Measurements from ENCODE around the gene DAB2.

Gene DAB2

DNA sequence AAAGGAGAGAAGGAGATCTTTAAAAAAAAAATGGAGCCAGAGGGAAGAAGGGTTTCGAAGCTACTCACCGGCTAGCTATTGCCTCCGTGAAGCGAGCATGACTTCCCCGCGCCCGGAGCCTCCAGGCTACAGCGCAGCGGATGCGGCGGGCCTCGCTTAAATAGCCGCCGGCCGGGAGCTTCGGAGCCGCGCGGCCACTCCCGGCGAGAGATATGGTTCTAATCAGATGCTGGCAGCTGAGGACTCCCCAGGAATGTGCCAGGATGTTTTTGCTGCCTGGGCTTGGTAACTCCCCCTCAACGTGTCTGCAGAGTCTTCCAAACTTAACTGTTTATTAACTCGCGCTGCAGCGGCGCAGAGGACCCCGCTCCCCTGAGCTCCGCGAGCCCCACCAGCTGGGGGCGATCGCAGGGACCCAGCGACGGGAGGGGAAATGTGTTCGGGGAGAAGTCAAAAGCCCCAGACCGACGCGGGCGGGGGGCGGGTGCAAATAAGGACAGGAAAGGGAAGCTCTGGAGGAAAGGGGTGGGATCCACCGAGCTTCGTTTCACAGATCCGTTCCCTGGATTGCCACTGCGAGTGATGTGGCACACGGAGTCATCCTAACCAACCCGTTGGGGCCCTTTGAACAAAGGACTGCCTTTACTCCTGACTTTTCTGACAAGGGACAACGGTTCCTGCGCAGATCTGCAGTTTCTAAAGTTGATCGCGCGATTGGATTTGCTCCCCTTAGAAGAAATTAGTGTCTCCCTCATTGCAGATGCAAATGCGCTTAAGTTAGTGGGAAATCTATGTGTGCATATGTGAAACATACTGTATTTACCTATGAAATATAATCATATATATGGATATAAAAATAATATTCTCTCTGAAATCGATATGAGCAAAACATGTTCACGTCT is at the start of gene DAB2:
DAB2 (minus strand) TSS at position 245 of the 902 bp plus-strand sequence. CDS start 30,660 bp downstream, outside the sequence.
- DNase-seq, result peak; percentile 33

DNA sequence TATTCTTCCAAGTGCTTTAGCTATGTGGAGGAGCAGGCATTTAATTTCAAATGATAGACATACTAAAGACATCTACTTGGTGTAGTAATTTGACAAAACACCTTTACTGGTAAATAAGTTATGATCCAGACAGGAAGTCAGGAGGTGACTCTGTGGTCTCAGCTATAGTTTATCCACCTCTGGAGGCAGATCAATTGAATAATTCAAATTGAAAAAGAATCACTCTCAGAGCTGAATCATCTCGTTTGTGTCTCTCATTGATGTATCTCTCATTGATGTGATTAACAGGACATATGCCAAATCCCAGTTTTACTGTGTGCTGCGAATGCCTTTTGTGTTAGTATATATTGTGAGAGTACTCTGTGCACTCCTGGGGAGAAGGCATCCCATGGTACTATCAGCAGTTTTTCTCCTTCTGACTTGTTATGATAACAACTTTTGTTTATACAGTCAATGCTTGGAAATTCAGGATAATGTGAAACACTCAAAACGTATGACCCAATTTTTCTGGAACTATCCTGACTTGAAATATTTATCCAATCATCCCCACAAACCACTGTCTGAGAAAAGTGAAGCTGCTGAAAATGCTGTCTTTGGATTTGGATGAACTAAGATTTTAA is 48.5 kb upstream of the DAB2 start:
- no peak for DNase-seq

DNA sequence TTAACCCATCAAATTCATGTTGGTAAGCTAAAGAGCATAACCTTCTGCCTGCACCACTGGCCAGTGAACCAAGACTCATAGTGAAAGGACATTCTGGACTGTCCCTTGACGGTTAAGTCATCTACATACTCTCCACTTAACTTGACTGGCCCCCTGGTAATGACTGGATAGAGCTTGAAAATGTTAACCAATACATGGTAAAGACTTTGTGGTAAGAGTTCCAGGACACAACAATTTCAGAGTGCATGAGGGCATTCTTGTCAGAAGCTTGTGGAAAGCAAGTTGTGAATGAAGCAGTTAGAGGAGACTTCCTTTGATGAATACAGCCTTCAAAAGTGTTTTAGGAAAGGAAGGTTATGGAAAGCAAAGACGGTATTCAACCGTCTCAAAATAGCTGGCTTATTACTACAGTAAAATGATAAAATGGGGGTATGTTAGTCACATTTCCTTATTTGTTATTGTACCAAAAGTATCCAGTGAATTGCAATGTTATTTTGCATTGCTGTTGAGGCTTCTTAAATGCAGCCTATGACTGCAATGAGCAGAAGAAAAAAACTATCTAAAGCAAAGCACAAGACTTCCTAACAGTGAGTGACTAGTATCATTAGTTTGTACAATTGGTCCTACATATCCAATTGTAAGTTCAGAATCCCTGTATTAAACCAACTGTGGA is 47.2 kb upstream of the DAB2 start:
- no peak for DNase-seq

DNA sequence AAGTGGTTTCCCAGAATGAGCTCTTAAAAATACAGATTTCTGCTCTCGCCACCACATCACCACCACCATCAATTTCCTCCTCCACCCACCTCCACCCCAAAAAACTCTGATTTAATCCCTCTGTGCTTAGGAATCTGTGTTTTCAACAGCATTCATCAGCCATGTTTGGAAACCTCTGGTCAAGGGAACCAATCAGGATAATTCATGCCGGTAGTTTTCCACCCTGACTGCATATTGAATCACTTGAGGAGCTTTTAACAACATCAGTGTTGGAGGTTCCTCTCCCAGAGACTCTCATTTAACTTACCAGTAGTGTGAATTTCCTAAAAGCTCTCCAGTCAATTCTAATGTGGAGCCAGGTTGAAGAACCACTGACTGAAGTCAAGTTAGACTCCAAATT is 46.0 kb upstream of the DAB2 start:
- no peak for DNase-seq

DNA sequence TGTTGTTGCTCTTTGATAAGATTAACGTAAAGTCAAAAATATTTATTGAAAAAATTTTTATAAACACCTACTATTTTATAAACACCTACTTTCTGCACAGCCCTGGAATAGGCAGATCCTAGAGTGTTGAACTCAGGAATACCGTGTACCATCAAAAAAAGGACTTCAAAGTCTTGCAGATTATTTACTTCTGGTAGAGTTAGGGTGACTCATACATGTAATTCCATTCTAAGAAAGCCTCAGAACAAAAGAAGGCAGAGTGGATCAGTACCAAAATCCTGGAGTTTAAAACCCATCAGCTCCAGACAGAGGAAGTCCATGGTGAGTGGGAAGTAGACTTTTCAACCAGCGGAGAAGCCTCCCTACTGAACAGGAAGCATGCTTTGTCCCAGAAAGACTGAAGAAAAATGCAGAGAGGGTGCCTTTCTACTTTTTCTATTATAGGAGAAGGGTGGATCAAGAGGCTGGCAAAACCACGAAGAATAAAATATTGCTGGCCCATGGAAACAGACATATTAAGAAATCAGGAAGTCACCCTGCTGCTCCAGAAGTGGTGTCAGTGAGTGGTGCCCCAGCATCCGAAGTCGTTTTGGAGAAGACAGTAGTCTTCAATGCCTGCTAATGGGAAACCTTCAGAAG is 45.1 kb upstream of the DAB2 start:
- DNase-seq, result no peak

DNA sequence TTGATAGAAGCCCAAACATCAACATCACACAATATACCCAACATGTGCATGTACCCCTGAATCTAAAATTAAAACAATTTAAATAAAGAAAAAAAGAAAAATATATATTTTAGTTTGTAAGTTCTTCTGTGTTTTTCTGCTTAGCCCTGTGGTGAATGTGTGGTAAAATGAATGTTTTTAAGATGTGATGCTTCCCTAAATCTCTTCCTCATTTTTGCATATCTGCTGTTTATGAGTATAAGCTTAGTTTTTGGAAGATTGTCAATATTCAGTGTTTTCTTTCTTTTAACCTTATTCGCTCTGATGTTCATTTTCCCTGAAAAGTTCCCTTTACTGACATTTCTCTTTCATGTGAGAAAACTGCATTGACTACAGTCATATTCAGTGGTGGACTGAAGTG is 44.4 kb upstream of the DAB2 start:
- DNase-seq, result no peak

DNA sequence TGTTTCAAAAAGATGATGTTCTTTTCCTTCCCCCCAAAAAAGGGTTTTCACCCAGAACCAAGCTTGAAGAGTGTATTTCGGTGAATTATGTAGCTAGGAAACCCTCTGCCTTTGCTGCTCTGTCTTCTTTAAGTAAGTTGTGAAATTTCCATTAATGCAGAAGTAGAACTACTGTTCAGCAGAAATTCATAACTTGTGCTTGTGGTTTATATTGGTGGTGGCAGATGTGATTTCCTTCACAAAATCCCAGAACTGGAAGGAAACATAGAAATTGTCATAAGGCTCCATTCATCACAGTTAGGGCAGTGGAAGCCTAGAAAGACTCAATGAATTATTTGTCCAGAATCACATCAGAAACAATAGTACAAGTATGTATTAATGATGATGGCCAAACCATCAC is 42.1 kb upstream of the DAB2 start:
- DNase-seq, result no peak

DNA sequence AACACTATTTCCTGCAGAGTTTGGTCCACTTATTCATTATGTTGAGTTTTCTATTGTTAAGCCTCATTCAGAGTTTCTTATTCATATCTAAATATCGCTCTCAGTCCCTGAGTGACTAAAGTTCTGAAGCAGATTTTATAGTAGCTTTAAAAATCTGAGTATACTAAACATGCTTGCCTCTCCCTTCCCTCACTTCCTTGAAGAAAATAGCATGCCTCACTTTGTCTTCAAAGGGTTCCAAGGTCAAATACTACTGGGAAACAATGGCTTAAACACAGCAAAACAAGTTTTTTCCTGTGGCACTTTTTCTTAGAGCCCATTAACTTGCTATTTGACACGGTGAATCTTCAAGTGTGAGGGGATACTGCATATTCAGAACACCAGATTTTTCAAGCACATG is 41.1 kb upstream of the DAB2 start:
- no peak for DNase-seq

DNA sequence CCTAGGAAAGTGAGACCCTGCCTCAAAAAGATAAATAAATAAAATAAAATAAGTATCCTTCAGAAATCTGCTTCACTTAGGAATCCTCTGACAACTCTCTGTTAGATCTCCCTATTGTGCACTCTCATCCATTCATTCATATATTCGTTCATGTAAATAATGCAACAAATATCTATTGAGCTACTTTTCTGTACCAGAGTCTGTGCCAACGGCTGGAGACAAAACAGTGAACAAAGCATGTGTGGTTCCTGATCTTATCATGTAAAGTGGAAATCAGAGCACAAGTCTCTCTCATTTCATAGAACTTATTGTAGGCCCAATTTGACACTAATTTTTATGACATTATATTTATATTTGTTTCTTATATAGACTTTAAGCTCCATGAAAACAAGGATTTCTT is 40.3 kb upstream of the DAB2 start:
- DNase-seq, result no peak

DNA sequence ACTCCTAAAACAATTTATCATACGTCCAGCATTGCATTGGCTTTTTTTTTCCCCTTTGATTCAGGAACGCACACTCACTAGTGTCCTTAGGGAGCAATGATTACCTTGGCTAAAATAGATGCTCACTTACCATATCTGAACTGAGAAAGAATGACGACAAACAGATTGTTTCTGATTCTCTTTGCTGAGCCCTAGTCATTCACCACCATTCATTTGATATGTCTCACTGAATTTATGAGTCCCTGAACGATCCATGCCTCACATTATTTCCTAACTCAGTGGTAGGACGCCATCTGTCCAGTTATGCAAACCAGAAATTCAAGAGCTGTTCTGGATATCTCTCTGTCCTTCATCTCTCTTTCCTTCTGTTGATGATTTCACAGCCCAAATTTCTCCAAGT is 39.3 kb upstream of the DAB2 start:
- DNase-seq, result no peak

DNA sequence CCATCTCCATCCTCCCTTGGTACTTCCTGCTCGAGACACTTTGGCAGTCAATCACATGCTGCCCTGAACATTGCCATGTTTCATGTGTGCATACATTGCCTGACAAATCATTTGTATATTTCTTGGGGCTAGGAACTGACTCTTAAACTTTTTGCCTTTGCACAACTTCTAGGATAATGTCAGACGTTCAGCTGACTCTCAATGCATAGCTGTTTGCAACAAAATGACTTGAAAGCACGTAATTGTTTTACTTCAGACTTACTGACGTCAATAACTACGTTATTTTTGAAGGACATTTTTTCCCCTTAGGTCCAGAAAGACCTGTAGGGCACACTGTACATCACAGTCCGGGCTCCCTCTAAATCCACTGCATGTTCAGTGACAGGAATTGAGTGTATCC is 37.4 kb upstream of the DAB2 start:
- DNase-seq, result no peak

DNA sequence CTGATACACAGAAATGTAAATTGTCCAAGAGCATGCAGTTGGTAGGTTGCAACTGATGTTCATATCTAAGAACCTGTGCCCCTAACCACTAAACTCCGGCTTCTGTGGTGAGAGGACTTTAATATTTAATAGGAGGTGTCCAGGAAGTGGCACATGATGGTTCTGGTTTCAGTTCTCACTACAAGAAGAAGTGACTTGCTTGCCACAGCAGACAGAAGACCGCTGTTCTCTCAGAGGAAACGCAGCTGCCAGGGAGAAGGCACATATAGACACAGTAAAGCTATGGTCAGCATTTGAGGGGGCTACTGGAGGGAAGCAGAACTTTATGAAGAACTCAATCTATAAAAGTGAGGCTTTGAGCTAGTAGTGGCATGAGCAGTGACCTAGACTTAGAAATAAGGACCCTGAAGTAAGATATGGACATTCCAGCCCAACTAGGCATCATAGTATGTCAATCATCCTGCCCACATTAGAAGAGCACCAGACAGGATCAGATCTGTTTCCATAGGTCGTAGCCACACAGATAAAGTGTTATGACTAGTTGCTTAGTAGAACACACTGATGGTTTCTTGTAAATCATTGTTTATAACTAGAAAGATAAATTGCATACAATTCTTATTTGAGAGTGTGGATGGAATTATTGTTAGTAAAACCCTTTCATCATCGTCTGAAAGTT is 36.4 kb upstream of the DAB2 start:
- no peak for DNase-seq

DNA sequence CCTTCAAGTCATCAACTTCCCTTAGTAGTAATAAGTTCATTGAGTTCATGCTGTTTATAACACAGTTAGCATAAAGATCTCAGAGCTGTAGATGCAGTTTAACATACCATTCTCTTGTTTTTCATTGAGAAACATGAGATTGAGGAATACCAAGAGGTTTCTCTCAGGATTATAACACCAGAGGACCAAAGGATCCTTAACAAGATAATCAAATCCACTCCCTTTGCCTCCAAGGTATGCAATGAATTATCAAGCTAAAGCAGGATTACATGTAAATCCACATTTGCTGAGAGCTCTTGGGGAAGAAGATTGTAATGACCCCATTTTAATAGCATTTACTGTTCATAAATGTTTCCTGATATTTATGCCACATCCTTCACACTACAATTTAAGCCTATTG is 35.1 kb upstream of the DAB2 start:
- DNase-seq, result no peak

DNA sequence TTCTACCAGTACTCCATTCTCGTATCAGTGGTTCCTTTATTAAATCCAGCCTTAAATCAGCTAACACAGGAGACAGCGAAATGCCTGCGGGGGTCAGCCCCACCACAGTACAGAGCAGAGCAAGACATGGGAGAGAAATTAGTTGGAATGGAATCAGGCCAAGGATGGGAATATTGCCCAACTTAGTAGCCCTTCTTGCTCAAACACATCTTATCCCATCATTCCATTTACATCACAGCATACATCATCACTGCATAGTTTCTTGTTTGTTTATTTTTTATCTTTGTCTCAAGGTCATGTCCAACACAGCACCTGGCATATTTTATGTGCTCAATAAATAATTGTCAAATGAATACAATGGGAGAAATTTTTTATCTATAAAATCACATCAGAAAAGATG is 34.3 kb upstream of the DAB2 start:
- no peak for DNase-seq

DNA sequence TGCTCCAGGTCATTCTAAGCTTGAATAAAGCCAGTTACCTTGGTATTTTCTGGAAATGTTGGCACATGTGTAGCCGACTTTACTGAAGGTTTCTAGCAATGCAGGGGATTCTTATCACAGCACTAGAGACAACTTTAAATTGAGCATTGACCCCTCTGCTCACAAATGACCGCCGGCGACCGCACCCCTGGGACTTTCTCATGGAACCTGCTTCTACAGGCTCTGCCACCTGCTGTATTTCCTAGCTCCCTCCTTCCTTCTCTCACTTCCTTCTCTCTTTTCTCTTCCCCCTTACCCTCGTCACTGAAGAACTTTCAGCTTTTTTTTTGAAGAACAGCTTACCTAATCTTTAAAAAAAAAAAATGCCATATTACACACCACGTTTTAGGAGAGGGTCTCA is 30.9 kb upstream of the DAB2 start:
- no peak for DNase-seq

DNA sequence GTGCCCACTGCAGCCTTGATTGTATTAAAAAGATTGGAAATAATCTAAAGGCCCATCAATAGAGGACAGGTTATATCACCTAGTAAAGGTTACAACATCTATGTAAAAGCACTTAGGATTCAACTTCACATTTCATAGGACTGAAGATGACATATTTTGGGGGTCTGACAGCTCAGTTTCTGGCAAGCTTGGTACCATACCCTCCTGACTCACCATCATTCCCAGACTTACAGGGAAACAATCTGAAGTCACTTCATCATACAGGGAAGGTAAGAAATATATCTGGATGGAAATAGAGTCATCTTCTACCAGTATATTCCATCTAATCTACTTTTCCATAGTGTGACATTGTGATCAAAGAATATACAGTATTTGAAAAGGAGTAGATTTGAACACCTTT is 28.8 kb upstream of the DAB2 start:
- no peak for DNase-seq

DNA sequence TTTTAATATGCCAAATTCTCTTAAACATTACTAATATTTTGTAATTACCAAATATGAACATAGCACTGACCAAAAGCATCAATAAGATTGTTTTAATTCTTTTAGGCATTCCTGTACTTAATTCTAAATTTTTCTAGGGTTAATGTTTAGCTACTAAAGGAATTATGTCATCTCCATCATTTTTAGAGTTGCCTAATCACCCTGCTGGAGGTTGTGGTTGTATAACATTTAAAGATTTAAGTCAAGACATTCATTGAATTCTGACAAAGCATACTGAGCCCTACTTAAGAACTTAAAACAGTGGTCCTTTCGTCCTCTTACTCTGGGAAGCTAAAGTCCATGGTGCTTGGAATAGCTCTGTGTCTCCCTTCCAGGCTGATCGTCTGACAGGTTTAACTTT is 28.1 kb upstream of the DAB2 start:
- no peak for DNase-seq

DNA sequence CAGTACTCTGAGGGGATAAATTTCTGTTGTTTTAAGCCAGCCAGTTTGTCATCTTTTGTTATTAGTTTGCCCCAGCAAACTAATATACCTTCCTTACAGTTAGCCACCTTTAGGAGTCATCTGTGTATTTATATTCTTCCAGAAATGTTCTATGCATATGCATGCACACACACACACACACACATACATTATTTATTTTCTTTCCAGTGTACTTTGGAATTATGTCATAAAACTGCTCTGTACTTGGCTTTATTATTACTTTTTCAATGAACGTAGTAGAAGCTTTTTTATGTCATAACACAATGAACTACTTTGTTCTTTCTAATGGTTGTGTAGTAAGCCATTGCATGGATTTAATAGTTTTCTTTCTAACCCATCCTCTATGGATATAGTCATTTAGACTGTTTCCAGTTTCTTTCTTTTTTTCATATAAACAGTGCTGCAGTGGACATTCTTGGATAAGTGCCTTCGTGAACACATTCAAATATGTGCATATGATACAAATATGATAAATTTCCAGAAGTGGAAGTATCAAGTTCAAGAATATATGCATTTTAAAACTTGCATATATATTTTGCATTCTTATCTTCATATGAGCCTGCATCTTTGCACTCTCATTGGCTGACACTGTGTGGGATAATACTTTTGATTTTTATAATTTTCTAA is 26.6 kb upstream of the DAB2 start:
- DNase-seq, result no peak

DNA sequence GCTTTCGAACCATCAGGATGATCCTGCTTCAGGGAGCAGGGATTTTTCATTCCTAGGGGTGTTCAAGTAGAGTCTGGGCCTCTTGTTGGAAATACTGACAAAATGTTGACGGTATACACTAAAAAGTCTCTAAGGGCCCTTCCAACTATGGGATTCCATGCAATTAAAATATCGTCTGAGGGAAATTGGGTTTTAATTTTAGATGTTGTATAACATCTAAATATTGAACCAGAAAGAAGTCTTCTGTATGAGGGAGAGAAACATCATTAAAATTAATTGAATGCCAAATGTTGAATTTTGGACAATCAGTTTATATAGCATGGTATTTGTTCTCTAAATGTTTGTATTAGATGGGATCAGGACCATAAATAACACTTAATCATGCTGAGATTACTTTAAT is 25.7 kb upstream of the DAB2 start:
- no peak for DNase-seq

DNA sequence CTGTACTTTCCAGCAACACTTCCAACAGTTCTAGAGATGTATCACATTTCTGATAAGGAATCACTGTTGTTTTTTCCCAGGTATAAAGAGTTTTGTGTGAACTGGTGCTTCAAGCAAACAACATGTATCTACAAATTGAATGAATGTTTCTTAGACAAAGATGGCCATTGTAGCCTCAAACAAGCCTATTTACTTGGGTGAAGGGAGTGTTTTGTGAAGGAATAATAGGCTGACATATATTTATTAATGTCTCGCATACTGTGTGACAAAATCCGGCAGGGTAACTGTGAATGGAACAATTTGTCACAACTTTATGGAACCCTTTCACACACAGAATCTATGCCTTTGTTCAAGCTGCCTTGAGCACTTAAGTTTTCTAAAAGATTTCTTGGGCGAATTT is 24.8 kb upstream of the DAB2 start:
- no peak for DNase-seq

DNA sequence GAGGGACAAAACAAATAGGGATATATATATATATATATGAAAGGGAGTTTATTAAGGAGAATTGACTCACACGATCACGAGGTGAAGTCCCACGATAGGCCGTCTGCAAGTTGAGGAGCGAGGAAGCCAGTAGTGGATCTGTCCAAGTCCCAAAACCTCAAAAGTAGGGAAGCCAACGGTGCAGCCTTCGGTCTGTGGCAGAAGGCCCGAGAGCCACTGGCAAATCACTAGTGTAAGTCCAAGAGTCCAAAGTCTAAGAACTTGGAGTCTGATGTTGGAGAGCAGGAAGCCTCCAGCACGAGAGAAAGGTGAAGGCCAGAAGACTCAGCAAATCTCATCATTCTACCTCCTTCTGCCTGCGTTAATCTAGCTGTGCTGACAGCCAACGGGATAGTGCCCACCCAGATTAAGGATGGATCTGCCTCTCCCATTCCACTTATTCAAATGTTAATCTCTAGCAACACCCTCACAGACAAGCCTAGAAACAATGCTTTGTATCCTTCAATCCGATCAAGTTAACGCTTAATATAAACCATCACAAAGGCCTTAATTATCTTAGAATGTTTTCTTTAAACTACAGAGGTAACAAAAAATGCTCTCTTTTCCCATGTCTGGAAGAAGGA is 23.8 kb upstream of the DAB2 start:
- no peak for DNase-seq

DNA sequence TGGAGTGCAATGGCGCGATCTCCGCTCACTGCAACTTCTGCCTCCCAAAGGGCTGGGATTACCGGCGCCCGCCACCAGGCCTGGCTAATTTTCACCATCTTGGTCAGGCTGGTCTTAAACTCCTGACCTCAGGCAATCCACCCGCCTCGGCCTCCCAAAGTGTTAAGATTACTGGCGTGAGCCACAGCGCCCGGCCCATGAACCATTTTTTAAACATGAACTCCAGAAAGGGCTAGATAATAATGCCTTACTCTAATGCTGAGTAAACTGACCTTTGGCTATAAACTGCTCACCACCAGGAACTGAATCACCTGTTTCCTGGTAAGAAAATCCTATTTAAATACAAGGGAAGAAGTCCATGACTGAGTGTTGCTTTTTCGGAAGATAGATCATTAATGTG is 23.2 kb upstream of the DAB2 start:
- no peak for DNase-seq

Measured in activated CD4-positive, alpha-beta T cell treated with anti-CD3 and anti-CD28 coated beads, Interleukin-2, Interleukin-6, amounts not matched to agents 100 ng/mL and 50 ng/mL, durations not matched to agents 16 hours and 8 hours (primary cell).